Measurements from ENCODE around the gene STUM. TPM values are rescaled to one million over a fixed set of nuclear protein-coding genes. Genes with fewer than 3 reads are reported as not detected.

STUM gene
- total and polyA plus RNA-seq, 10 of the 15 experiments (the other 5 are each of a cell fraction or from before 2014, with no cell fraction given), result under 0.01 to 0.15 (median 0.09) TPM; not detected in 5

GRCh38 chr1:226549094-226549936, 751 bp downstream of the STUM start:
- no peaks in the 10 kb centered on the region for H3K36me3 ChIP-seq (ENCODE audit: control insufficient read depth in 2 of 2, insufficient read depth in 2 of 2, low read length in 1 of 2)
- H3K27ac ChIP-seq (ENCODE audit: control insufficient read depth, insufficient read depth), result no peak overlapping the region
- ChIA-PET CTCF (interaction anchor here (1.2 to 1.7 kb wide), 2 partner anchors 11 to 348 kb away, joined by 3 read pairs; no protein-coding TSS in a partner anchor), RAD21 (ENCODE audit: unreplicated experiment) (interaction anchor here (0.8 to 1.1 kb wide), 2 partner anchors 16 to 94 kb away, joined by 3 read pairs; no protein-coding TSS in a partner anchor), POLR2A (no interaction called here), SMC1A (ENCODE audit: uncharacterized antibody, unreplicated experiment) (interaction anchor here (0.6 to 1.6 kb wide), 4 partner anchors 18 to 396 kb away, joined by 3 to 4 read pairs (median 3); no protein-coding TSS in a partner anchor)
- H3K9me3 ChIP-seq (replicated peaks; ENCODE audit: control insufficient read depth, insufficient read depth, low read length), result no peaks in the 10 kb centered on the region
- in situ Hi-C loops (cut with MboI), result no loop called here
- no peak for DNase-seq (ENCODE audit: low read depth, low spot score)
- H2AFZ ChIP-seq (ENCODE audit: control insufficient read depth, low read depth, low read length), result no peak overlapping the region
- 6% methylated on average over 62 of the region's 73 CpGs for WGBS (ENCODE audit: insufficient coverage, insufficient replicate concordance, low lambda C conversion rate, missing lambda C conversion rate)
- TF ChIP-seq IKZF2 (IDR thresholded peaks at IDR 0.05) (no peak), NR2C1 (IDR thresholded peaks at IDR 0.05) (no peak), EP300 (IDR thresholded peaks at IDR 0.05; ENCODE audit: borderline replicate concordance in 1 of 2, control insufficient read depth in 1 of 2, low read depth in 2 of 2, low read length in 2 of 2) (no peak), PAX8 (IDR thresholded peaks at IDR 0.05) (no peak), SREBF2 (IDR thresholded peaks at IDR 0.05; ENCODE audit: low read length) (no peak), WRNIP1 (IDR thresholded peaks at IDR 0.05; ENCODE audit: borderline replicate concordance, low read depth, low read length) (no peak), ZNF622 (IDR thresholded peaks at IDR 0.05) (no peak), ZNF24 (IDR thresholded peaks at IDR 0.05) (no peak), LARP7 (IDR thresholded peaks at IDR 0.05) (no peak), ZSCAN29 (IDR thresholded peaks at IDR 0.05) (no peak), MTA2 (IDR thresholded peaks at IDR 0.05; ENCODE audit: low read depth) (no peak), RBBP5 (conservative IDR thresholded peaks at IDR 0.05) (no peak), JUND (IDR thresholded peaks at IDR 0.05; ENCODE audit: low read depth, low read length) (no peak), ZBTB4 (CRISPR knock-in tag; IDR thresholded peaks at IDR 0.05) (no peak), MEF2B (IDR thresholded peaks at IDR 0.05; ENCODE audit: partially characterized antibody, poor library complexity, severe bottlenecking) (no peak), RAD21 (IDR thresholded peaks at IDR 0.05; ENCODE audit: insufficient read depth, low read depth, low read length) (no peak), RFX5 (IDR thresholded peaks at IDR 0.05; ENCODE audit: low read depth, low read length) (no peak), NR2C2 (IDR thresholded peaks at IDR 0.05; ENCODE audit: borderline replicate concordance, control insufficient read depth, insufficient read length, low read depth) (no peak), BCL11A (IDR thresholded peaks at IDR 0.05; ENCODE audit: low read depth, low read length) (no peak)
- intact Hi-C loops (cut with micrococcal nuclease; ENCODE audit: unreplicated experiment), result loop anchor here (5.0 kb wide), 2 partner anchors 58 to 278 kb away; no protein-coding TSS in a partner anchor
- ATAC-seq, result peak; percentile 8; the same call in 2 of the 3 replicates
- no peak for FAIRE-seq
- no peak overlapping the region for H3K4me3 ChIP-seq
- peaks cover 11 to 12% of the 10 kb centered on the region in 2 experiments; a peak in 3 of 4 replicates for H3K27me3 ChIP-seq (replicated peaks in 1 of 2; ENCODE audit: control insufficient read depth in 2 of 2, insufficient read depth in 2 of 2, low read length in 1 of 2)
- peaks cover 9% of the 10 kb centered on the region for H3K4me1 ChIP-seq (ENCODE audit: control insufficient read depth, insufficient read depth, low read length)
- no TSS peak for BruUV-seq (replicated peaks)
- no peaks in the 10 kb centered on the region for H4K20me1 ChIP-seq (ENCODE audit: control insufficient read depth, insufficient read depth)
- H3K4me2 ChIP-seq (ENCODE audit: control insufficient read depth, insufficient read depth), result peak overlapping the region; percentile 53
- H3K9ac ChIP-seq (ENCODE audit: control insufficient read depth, insufficient read depth, low read length), result no peak overlapping the region
- no peaks in the 10 kb centered on the region for H3K79me2 ChIP-seq (ENCODE audit: control insufficient read depth, insufficient read depth, low read length)
